HCT116 (cell line): ENCODE results near the gene MAP3K5. TPM values are rescaled to one million over a fixed set of nuclear protein-coding genes. Genes with fewer than 3 reads are reported as not detected.

Experiments
- ATAC-seq: fragments of 200-7000 bp; cut with Tn5 transposase; 2 replicates; pipeline ENCODE4 v1.9.1; 2020; ENCODE audit warnings: mild to moderate bottlenecking, moderate library complexity
- BruUV-seq: library from RNA; stranded (reverse); fragments of 400-500 nt; replicated peaks from 2 replicates; lab custom pipeline; 2021; lab: Mats Ljungman, UMichigan
- CTCF ChIA-PET: fragments of 300-600 bp; sonication (Branson Sonifier 250); formaldehyde crosslinking; loops from one replicate; lab custom pipeline; 2021; ENCODE audit warnings: antibody characterized with exemption; lab: Charles Lee
- POLR2A ChIA-PET: fragments of 300-600, 350-600 bp; sonication (Branson Sonifier 250); formaldehyde crosslinking; loops from one replicate; lab custom pipeline; 2021; ENCODE audit warnings: antibody characterized with exemption; lab: Charles Lee
- RAD21 ChIA-PET, 2 experiments: fragments of 300-600 bp; sonication (Branson Sonifier 250); formaldehyde crosslinking; loops; one replicate each; lab custom pipeline; 2023; ENCODE audit warnings: low total read pairs in 2 of 2; ENCODE audit not compliant: uncharacterized antibody in 2 of 2, unreplicated experiment in 2 of 2, low non-redundant PET in 1 of 2; lab: Charles Lee
- DNase-seq: peaks from one replicate; pipeline ENCODE4 v3.0.0-alpha.2; 2010; ENCODE audit warnings: low read depth, low spot score
- H2AFZ ChIP-seq: fragments of 200-600 bp; shearing (Covaris generic), sonication (generic); 2 replicates; pipeline ENCODE4 v1.6.1; 2017; ENCODE audit warnings: low read depth, mixed run types, mixed read lengths, antibody characterized with exemption, low read length; ENCODE audit not compliant: poor library complexity, severe bottlenecking
- H3K27ac ChIP-seq: 2 replicates; pipeline ENCODE4 v1.5.1; 2012; ENCODE audit warnings: low read depth, low read length
- H3K27me3 ChIP-seq: fragments of 200-600 bp; sonication (generic); 2 replicates; pipeline ENCODE4 v1.6.1; 2016; ENCODE audit warnings: mixed run types, low read length, mixed read lengths; ENCODE audit not compliant: insufficient read depth
- H3K36me3 ChIP-seq, 2 experiments: fragments of 200-500 bp in 1 of 2; fragments of 200-600 bp in 1 of 2; sonication (Bioruptor generic) in 1 of 2; sonication (generic) in 1 of 2; 2 replicates each; pipeline versions ENCODE4 v1.5.1 to v1.6.1; 2014 to 2016; ENCODE audit warnings: low read length in 2 of 2, inconsistent platforms in 1 of 2, mixed read lengths in 1 of 2, mixed run types in 1 of 2; ENCODE audit not compliant: insufficient read depth in 2 of 2, control insufficient read depth in 1 of 2
- H3K4me1 ChIP-seq, 2 experiments: fragments of 200-600 bp in 1 of 2; sonication (generic) in 1 of 2; 2 replicates each; pipeline versions ENCODE4 v1.5.1 to v1.6.1; 2012 to 2017; ENCODE audit warnings: low read length in 2 of 2, inconsistent platforms in 1 of 2, mild to moderate bottlenecking in 1 of 2, mixed read lengths in 1 of 2, mixed run types in 1 of 2, moderate library complexity in 1 of 2; ENCODE audit not compliant: insufficient read depth in 2 of 2, control insufficient read depth in 1 of 2
- H3K4me2 ChIP-seq: fragments of 200-600 bp; sonication (generic); 2 replicates; pipeline ENCODE4 v1.6.1; 2017; ENCODE audit warnings: mixed run types, low read length, mixed read lengths
- H3K4me3 ChIP-seq, 2 experiments: fragments of 200-600 bp in 1 of 2; sonication (generic) in 1 of 2; replicated peaks in 1 of 2; 2 replicates each; pipeline ENCODE4 v1.5.1; 2011 to 2016; ENCODE audit warnings: low read length in 2 of 2, control low read depth in 1 of 2, low read depth in 1 of 2, mild to moderate bottlenecking in 1 of 2, mixed read lengths in 1 of 2, mixed run types in 1 of 2
- H3K79me2 ChIP-seq: fragments of 200-600 bp; sonication (generic); 2 replicates; pipeline ENCODE4 v1.6.1; 2017; ENCODE audit warnings: mild to moderate bottlenecking, mixed run types, low read length, moderate library complexity, mixed read lengths; ENCODE audit not compliant: insufficient read depth
- H3K9ac ChIP-seq: fragments of 200-600 bp; sonication (generic); 2 replicates; pipeline ENCODE4 v1.6.1; 2016; ENCODE audit warnings: low read length, mixed read lengths
- H3K9me2 ChIP-seq: fragments of 200-600 bp; sonication (generic), shearing (Covaris generic); 2 replicates; pipeline ENCODE4 v1.6.1; 2017; ENCODE audit warnings: mixed run types, mild to moderate bottlenecking, moderate library complexity; ENCODE audit not compliant: insufficient read depth
- H3K9me3 ChIP-seq, 2 experiments: fragments of 200-500 bp in 1 of 2; fragments of 200-600 bp in 1 of 2; sonication (Bioruptor generic) in 1 of 2; sonication (generic) in 1 of 2; 2 replicates each; pipeline ENCODE4 v1.6.1; 2014 to 2017; ENCODE audit warnings: low read length in 2 of 2, mixed read lengths in 2 of 2, inconsistent platforms in 1 of 2, low read depth in 1 of 2, mild to moderate bottlenecking in 1 of 2, mixed run types in 1 of 2, moderate library complexity in 1 of 2; ENCODE audit not compliant: control insufficient read depth in 1 of 2, insufficient read depth in 1 of 2
- H4K20me1 ChIP-seq: fragments of 200-600 bp; sonication (generic), shearing (Covaris generic); 2 replicates; pipeline ENCODE4 v1.6.1; 2017; ENCODE audit warnings: mixed run types, mild to moderate bottlenecking, moderate library complexity; ENCODE audit not compliant: insufficient read depth
- CBX3 ChIP-seq: IDR thresholded peaks from 2 replicates; pipeline ENCODE4 v1.6.1; 2012; ENCODE audit warnings: low read depth
- EGR1 ChIP-seq: IDR thresholded peaks from 2 replicates; pipeline ENCODE4 v1.6.1; 2012; ENCODE audit warnings: low read depth
- FOSL1 ChIP-seq: IDR thresholded peaks from 2 replicates; pipeline ENCODE4 v1.6.1; 2012; ENCODE audit warnings: low read depth
- POLR2A ChIP-seq: IDR thresholded peaks from 2 replicates; pipeline ENCODE4 v1.7.0; 2011; ENCODE audit warnings: borderline replicate concordance; ENCODE audit not compliant: insufficient read depth, insufficient read length; ENCODE audit errors: extremely low read depth
- POLR2AphosphoS5 ChIP-seq: IDR thresholded peaks from 2 replicates; pipeline ENCODE4 v1.6.1; 2011; ENCODE audit warnings: mild to moderate bottlenecking, low read depth, low read length, moderate library complexity
- RAD21 ChIP-seq: IDR thresholded peaks from 2 replicates; pipeline ENCODE4 v1.6.1; 2012; ENCODE audit warnings: low read depth, mild to moderate bottlenecking
- REST ChIP-seq: IDR thresholded peaks from 2 replicates; pipeline ENCODE4 v1.6.1; 2012; ENCODE audit warnings: low read depth
- SIN3A ChIP-seq: IDR thresholded peaks from 2 replicates; pipeline ENCODE4 v1.6.1; 2012; ENCODE audit warnings: low read depth
- SP1 ChIP-seq: IDR thresholded peaks from 2 replicates; pipeline ENCODE4 v1.6.1; 2012; ENCODE audit warnings: low read depth
- SRF ChIP-seq: IDR thresholded peaks from 2 replicates; pipeline ENCODE4 v1.6.1; 2012; ENCODE audit warnings: low read depth
- TCF7L2 ChIP-seq: IDR thresholded peaks from 2 replicates; pipeline ENCODE4 v1.7.0; 2011; ENCODE audit warnings: borderline replicate concordance, inconsistent platforms; ENCODE audit not compliant: insufficient read depth, insufficient read length; ENCODE audit errors: extremely low read depth
- YY1 ChIP-seq: IDR thresholded peaks from 2 replicates; pipeline ENCODE4 v1.6.1; 2011; ENCODE audit warnings: low read length, low read depth, moderate library complexity, mild to moderate bottlenecking; ENCODE audit not compliant: insufficient replicate concordance; ENCODE audit errors: extremely low read depth
- ZFX ChIP-seq: fragments of 450-650 bp; IDR thresholded peaks from 2 replicates; pipeline ENCODE4 v1.6.1; 2017
- ZNF274 ChIP-seq: fragments of 200-500 bp; sonication (Bioruptor generic); IDR thresholded peaks from 2 replicates; pipeline ENCODE4 v1.6.1; 2014; ENCODE audit warnings: mild to moderate bottlenecking, low read depth, low read length, inconsistent platforms
- intact Hi-C: fragments of 100-400 bp; cut with micrococcal nuclease; formaldehyde crosslinking; loops from 2 replicates; pipeline ENCODE4 v1.10.0; 2022
- total RNA-seq: library from RNA; stranded (reverse); gene quantifications from one replicate; pipeline ENCODE4 v1.2.1, GENCODE V29; 2021; ENCODE audit not compliant: unreplicated experiment
- TF ChIP-seq, protein P1 (sequence below): IDR thresholded peaks from 2 replicates; pipeline ENCODE4 v1.6.1; 2011; ENCODE audit warnings: mild to moderate bottlenecking, low read length, moderate library complexity; ENCODE audit not compliant: insufficient replicate concordance; ENCODE audit errors: extremely low read depth

The MAP3K5 gene
- total RNA-seq, 1 experiment from 2014 or later, result 11.8 TPM

- peak; percentile 58 for ATAC-seq
These were observed 265.9 kb downstream of the MAP3K5 start for GRCh38 chr6:136526196-136526930.

More at GRCh38 chr6:136526196-136526930, 265.9 kb downstream of the MAP3K5 start:
- no TSS peak for BruUV-seq
- Histone ChIP-seq H3K4me2 (no peak overlapping the region), H3K4me1 (no peaks in the 10 kb centered on the region), H3K27ac (no peak overlapping the region), H3K9ac (no peak overlapping the region), H2AFZ (no peak overlapping the region), H3K79me2 (peaks cover 45% of the 10 kb centered on the region), H3K4me3 (no peak overlapping the region), H3K9me3 (no peaks in the 10 kb centered on the region), H3K27me3 (no peaks in the 10 kb centered on the region), H3K9me2 (no peaks in the 10 kb centered on the region), H3K36me3 (no peaks in the 10 kb centered on the region), H4K20me1 (peaks cover 4% of the 10 kb centered on the region; the same call in 1 of the 2 replicates)
- ChIA-PET POLR2A (no interaction called here), CTCF (no interaction called here), RAD21 (no interaction called here)
- no peak for DNase-seq
- intact Hi-C loops, result no loop called here
- TF ChIP-seq RAD21 (no peak), SRF (no peak), CBX3 (no peak), ZFX (no peak), FOSL1 (no peak), SIN3A (no peak), TCF7L2 (no peak), EGR1 (no peak), YY1 (no peak), POLR2AphosphoS5 (no peak), SP1 (no peak), REST (no peak), POLR2A (no peak), ZNF274 (no peak)
- TF ChIP-seq, protein P1, sequence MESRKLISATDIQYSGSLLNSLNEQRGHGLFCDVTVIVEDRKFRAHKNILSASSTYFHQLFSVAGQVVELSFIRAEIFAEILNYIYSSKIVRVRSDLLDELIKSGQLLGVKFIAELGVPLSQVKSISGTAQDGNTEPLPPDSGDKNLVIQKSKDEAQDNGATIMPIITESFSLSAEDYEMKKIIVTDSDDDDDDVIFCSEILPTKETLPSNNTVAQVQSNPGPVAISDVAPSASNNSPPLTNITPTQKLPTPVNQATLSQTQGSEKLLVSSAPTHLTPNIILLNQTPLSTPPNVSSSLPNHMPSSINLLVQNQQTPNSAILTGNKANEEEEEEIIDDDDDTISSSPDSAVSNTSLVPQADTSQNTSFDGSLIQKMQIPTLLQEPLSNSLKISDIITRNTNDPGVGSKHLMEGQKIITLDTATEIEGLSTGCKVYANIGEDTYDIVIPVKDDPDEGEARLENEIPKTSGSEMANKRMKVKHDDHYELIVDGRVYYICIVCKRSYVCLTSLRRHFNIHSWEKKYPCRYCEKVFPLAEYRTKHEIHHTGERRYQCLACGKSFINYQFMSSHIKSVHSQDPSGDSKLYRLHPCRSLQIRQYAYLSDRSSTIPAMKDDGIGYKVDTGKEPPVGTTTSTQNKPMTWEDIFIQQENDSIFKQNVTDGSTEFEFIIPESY, result no peak
